ENCODE measurements around the gene B3GNT5. TPM values are rescaled to one million over a fixed set of nuclear protein-coding genes. Genes with fewer than 3 reads are reported as not detected.

B3GNT5 gene
- total RNA-seq, 1 experiment from 2014 or later: 42.9 TPM

- peaks cover 74% of the 10 kb centered on the region for H3K4me1 Mint-ChIP-seq (ENCODE audit: low read depth, unreplicated experiment)
- no TSS peak for BruUV-seq (replicated peaks)
- TF ChIP-seq CTCF (IDR thresholded peaks at IDR 0.05; ENCODE audit: unreplicated experiment): no peak
- CTCF ChIA-PET: no interaction called here
- no peak overlapping the region for H3K27ac Mint-ChIP-seq (ENCODE audit: unreplicated experiment)
- no peak for DNase-seq
- no peaks in the 10 kb centered on the region for H3K27me3 Mint-ChIP-seq (ENCODE audit: unreplicated experiment)
- intact Hi-C loops (cut with micrococcal nuclease; ENCODE audit: unreplicated experiment): no loop called here
- H3K9me3 Mint-ChIP-seq (ENCODE audit: low read depth, unreplicated experiment): no peaks in the 10 kb centered on the region
- H3K4me3 Mint-ChIP-seq (ENCODE audit: low read depth, unreplicated experiment): no peak overlapping the region
- peaks cover 24% of the 10 kb centered on the region for H3K36me3 Mint-ChIP-seq (ENCODE audit: insufficient read depth, unreplicated experiment)
These were observed 35.1 kb downstream of the B3GNT5 start for GRCh38 chr3:183288117-183288516.

GRCh38 chr3:183290216-183290615 lies 37.2 kb downstream of the B3GNT5 start:
- intact Hi-C loops (cut with micrococcal nuclease; ENCODE audit: unreplicated experiment): no loop called here
- H3K27ac Mint-ChIP-seq (ENCODE audit: unreplicated experiment): no peak overlapping the region
- H3K4me1 Mint-ChIP-seq (ENCODE audit: low read depth, unreplicated experiment): peaks cover 65% of the 10 kb centered on the region
- no peak for TF ChIP-seq CTCF (IDR thresholded peaks at IDR 0.05; ENCODE audit: unreplicated experiment)
- H3K27me3 Mint-ChIP-seq (ENCODE audit: unreplicated experiment): no peaks in the 10 kb centered on the region
- H3K36me3 Mint-ChIP-seq (ENCODE audit: insufficient read depth, unreplicated experiment): peaks cover 15% of the 10 kb centered on the region
- CTCF ChIA-PET: interaction anchor here (0.6 kb wide), 1 partner anchor 782 kb away, joined by 4 read pairs; no protein-coding TSS in a partner anchor
- H3K4me3 Mint-ChIP-seq (ENCODE audit: low read depth, unreplicated experiment): no peak overlapping the region
- BruUV-seq (replicated peaks): no TSS peak
- no peak for DNase-seq
- no peaks in the 10 kb centered on the region for H3K9me3 Mint-ChIP-seq (ENCODE audit: low read depth, unreplicated experiment)

- intact Hi-C loops (cut with micrococcal nuclease; ENCODE audit: unreplicated experiment): no loop called here
- no peak for DNase-seq
- H3K4me1 Mint-ChIP-seq (ENCODE audit: low read depth, unreplicated experiment): peaks cover 65% of the 10 kb centered on the region
- BruUV-seq (replicated peaks): no TSS peak
- CTCF ChIA-PET: interaction anchor here (0.7 to 1.6 kb wide), 7 partner anchors 12 to 257 kb away, joined by 3 to 9 read pairs (median 6); no protein-coding TSS in a partner anchor
- H3K36me3 Mint-ChIP-seq (ENCODE audit: insufficient read depth, unreplicated experiment): peaks cover 13% of the 10 kb centered on the region
- H3K9me3 Mint-ChIP-seq (ENCODE audit: low read depth, unreplicated experiment): peaks cover 2% of the 10 kb centered on the region
- H3K27me3 Mint-ChIP-seq (ENCODE audit: unreplicated experiment): no peaks in the 10 kb centered on the region
- H3K27ac Mint-ChIP-seq (ENCODE audit: unreplicated experiment): peak overlapping the region; percentile 57
- TF ChIP-seq CTCF (IDR thresholded peaks at IDR 0.05; ENCODE audit: unreplicated experiment): no peak
- no peak overlapping the region for H3K4me3 Mint-ChIP-seq (ENCODE audit: low read depth, unreplicated experiment)
These were observed 38.5 kb downstream of the B3GNT5 start for GRCh38 chr3:183291497-183292031.

GRCh38 chr3:183293966-183294365 lies 40.9 kb downstream of the B3GNT5 start:
- peaks cover 12% of the 10 kb centered on the region for H3K36me3 Mint-ChIP-seq (ENCODE audit: insufficient read depth, unreplicated experiment)
- intact Hi-C loops (cut with micrococcal nuclease; ENCODE audit: unreplicated experiment): no loop called here
- H3K27me3 Mint-ChIP-seq (ENCODE audit: unreplicated experiment): no peaks in the 10 kb centered on the region
- CTCF ChIA-PET: interaction anchor here (1.2 kb wide), 1 partner anchor 12 kb away, joined by 3 read pairs; no protein-coding TSS in a partner anchor
- TF ChIP-seq CTCF (IDR thresholded peaks at IDR 0.05; ENCODE audit: unreplicated experiment): no peak
- H3K4me3 Mint-ChIP-seq (ENCODE audit: low read depth, unreplicated experiment): no peak overlapping the region
- H3K9me3 Mint-ChIP-seq (ENCODE audit: low read depth, unreplicated experiment): peaks cover 2% of the 10 kb centered on the region
- no TSS peak for BruUV-seq (replicated peaks)
- no peak for DNase-seq
- peaks cover 62% of the 10 kb centered on the region for H3K4me1 Mint-ChIP-seq (ENCODE audit: low read depth, unreplicated experiment)
- H3K27ac Mint-ChIP-seq (ENCODE audit: unreplicated experiment): no peak overlapping the region
